ENCODE measurements around the gene PEX12. TPM values are rescaled to one million over a fixed set of nuclear protein-coding genes. Genes with fewer than 3 reads are reported as not detected.
"Not testable (repeated sequence)": the region's sequence is repeated elsewhere in the genome, so short reads cannot be mapped to it uniquely, and the experiment has no call there.

Gene PEX12
- total RNA-seq, 3 donors from 2014 or later: 6.6 to 9.6 (median 9.0) TPM

DNA sequence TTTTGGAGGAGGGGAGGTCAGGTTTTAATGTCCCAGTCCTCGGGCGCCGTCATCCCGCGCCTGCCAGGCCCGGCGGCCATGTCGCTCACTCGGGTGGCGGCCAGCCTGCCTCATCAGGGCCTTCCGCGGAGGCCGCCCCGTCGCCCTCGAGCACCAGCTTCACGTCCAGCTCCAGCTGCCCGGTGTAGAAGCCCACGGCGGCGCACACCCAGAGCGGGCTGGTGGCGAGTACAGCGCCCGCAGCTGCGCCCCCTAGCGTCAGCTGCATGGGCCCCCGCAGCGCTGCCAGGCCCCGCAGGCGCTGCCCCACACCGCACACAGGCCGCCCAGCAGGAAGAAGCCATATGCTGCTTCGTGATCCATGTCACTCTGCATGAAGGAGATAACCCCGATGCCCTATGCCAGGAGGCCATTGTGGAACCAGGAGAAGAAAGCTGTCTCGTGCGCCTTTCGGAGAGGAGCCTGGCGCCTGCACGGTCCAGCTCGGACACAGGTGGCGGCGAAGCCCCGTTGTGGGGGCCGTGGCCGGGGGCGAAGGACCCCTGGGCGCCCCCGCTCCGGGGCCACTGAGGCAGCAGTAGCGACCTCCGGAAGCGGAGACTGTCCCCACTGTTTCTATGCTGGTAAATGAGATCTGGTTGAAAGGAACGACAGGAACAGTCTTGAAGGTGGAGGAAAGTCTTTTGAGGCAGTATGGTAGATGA lies 18.3 kb upstream of the PEX12 start:
- ATAC-seq (no peak), DNase-seq (no peak)
- Mint-ChIP-seq H3K4me3 (no peak overlapping the region), H3K9me3 (no peaks in the 10 kb centered on the region), H3K4me1 (ENCODE audit: low read depth) (peaks cover 9% of the 10 kb centered on the region), H3K27me3 (ENCODE audit: low read depth) (no peaks in the 10 kb centered on the region), H3K36me3 (ENCODE audit: insufficient read depth) (peaks cover 38% of the 10 kb centered on the region)

GRCh38 chr17:35596072-35596471 lies 17.7 kb upstream of the PEX12 start:
- Mint-ChIP-seq H3K4me3 (no peak overlapping the region), H3K36me3 (ENCODE audit: insufficient read depth) (peaks cover 38% of the 10 kb centered on the region), H3K27me3 (ENCODE audit: low read depth) (no peaks in the 10 kb centered on the region), H3K4me1 (ENCODE audit: low read depth) (peaks cover 9% of the 10 kb centered on the region), H3K9me3 (no peaks in the 10 kb centered on the region)
- DNase-seq: no peak
- ATAC-seq: no peak

- H3K4me3 Mint-ChIP-seq: peak overlapping the region; percentile 96
- peaks cover 3% of the 10 kb centered on the region for H3K27me3 Mint-ChIP-seq (ENCODE audit: low read depth)
- peak; percentile 57 to 58 for ATAC-seq
- no peaks in the 10 kb centered on the region for H3K36me3 Mint-ChIP-seq (ENCODE audit: insufficient read depth)
- no peak for DNase-seq
- no peaks in the 10 kb centered on the region for H3K9me3 Mint-ChIP-seq
- H3K4me1 Mint-ChIP-seq (ENCODE audit: low read depth): peaks cover 34% of the 10 kb centered on the region
These were observed 10.0 kb upstream of the PEX12 start for GRCh38 chr17:35588196-35588920.

GRCh38 chr17:35587074-35587961 lies 8.9 kb upstream of the PEX12 start, which contains the start of gene AP2B1:
Gene AP2B1 (plus strand): TSS chr17:35587322. CDS start chr17:35594031, 6,709 bp downstream.
- peaks cover 4% of the 10 kb centered on the region for H3K27me3 Mint-ChIP-seq (ENCODE audit: low read depth)
- DNase-seq (peak; percentile 98), ATAC-seq (peak; percentile 97)
- peak within 1 kb of the TSS; percentile 96 for H3K4me3 Mint-ChIP-seq
- peaks cover 30% of the 10 kb centered on the region for H3K4me1 Mint-ChIP-seq (ENCODE audit: low read depth)
- H3K36me3 Mint-ChIP-seq (ENCODE audit: insufficient read depth): no peaks in the 10 kb centered on the region
- no peaks in the 10 kb centered on the region for H3K9me3 Mint-ChIP-seq

GRCh38 chr17:35586569-35587073 lies 8.2 kb upstream of the PEX12 start:
- ATAC-seq (peak in 1 of 2 donors; percentile 11), DNase-seq (no peak)
- Mint-ChIP-seq H3K9me3 (no peaks in the 10 kb centered on the region), H3K4me1 (ENCODE audit: low read depth) (peaks cover 30% of the 10 kb centered on the region), H3K27me3 (ENCODE audit: low read depth) (peaks cover 4% of the 10 kb centered on the region), H3K4me3 (peak overlapping the region; percentile 96), H3K36me3 (ENCODE audit: insufficient read depth) (no peaks in the 10 kb centered on the region)

DNA sequence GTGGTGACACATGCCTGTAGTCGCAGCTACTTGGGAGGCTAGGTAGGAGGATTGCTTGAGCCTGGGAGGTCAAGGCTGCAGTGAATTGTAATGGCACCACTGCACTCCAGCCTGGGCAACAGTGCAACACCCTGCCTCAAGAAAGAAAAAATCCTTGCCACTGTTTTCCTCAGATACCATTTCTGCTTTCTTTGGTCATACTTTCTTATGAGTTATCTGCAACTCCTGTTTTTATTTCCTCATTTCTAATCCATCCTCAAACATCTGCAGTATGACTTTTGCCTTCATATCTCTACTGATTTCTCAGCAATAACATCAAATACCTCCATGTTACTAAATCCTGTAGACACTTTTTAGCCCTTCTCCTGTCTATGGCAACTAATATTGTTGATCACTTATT lies 5.7 kb upstream of the PEX12 start:
- Mint-ChIP-seq H3K36me3 (ENCODE audit: insufficient read depth) (no peaks in the 10 kb centered on the region), H3K27me3 (ENCODE audit: low read depth) (peaks cover 4% of the 10 kb centered on the region), H3K4me3 (no peak overlapping the region), H3K4me1 (ENCODE audit: low read depth) (peaks cover 26% of the 10 kb centered on the region), H3K9me3 (no peaks in the 10 kb centered on the region)
- DNase-seq (no peak), ATAC-seq (no peak)

- peaks cover 4% of the 10 kb centered on the region for H3K27me3 Mint-ChIP-seq (ENCODE audit: low read depth)
- DNase-seq (no peak), ATAC-seq (peak in 1 of 2 donors; percentile 22)
- H3K36me3 Mint-ChIP-seq (ENCODE audit: insufficient read depth): peaks cover 7% of the 10 kb centered on the region
- H3K9me3 Mint-ChIP-seq: no peaks in the 10 kb centered on the region
- H3K4me3 Mint-ChIP-seq: peak overlapping the region; percentile 97
- peaks cover 25% of the 10 kb centered on the region for H3K4me1 Mint-ChIP-seq (ENCODE audit: low read depth)
These were observed 610 bp upstream of the PEX12 start for GRCh38 chr17:35578929-35579432.

DNA sequence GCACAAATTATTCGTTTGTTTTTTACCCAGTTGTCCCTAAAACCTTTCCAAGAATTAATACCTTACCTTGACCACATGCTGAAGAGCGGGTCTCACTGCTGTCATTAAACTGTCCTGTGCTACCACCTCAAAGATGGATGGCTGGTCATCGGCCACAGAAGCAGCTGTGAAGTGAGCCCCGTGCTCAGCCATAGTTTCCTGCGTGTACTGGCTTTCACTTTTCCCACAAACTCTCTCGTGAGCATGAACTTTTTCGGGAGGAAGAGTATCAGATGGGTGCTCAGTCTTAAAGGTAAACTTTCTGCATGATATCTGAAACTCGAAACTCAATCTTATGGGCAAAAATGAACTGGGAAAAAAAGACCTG lies 558 bp downstream of the PEX12 start:
- DNase-seq (no peak), ATAC-seq (no peak)
- Mint-ChIP-seq H3K4me3 (peak overlapping the region; percentile 97), H3K27me3 (ENCODE audit: low read depth) (no peaks in the 10 kb centered on the region), H3K4me1 (ENCODE audit: low read depth) (peaks cover 25% of the 10 kb centered on the region), H3K9me3 (no peaks in the 10 kb centered on the region), H3K36me3 (ENCODE audit: insufficient read depth) (peaks cover 7% of the 10 kb centered on the region)

DNA sequence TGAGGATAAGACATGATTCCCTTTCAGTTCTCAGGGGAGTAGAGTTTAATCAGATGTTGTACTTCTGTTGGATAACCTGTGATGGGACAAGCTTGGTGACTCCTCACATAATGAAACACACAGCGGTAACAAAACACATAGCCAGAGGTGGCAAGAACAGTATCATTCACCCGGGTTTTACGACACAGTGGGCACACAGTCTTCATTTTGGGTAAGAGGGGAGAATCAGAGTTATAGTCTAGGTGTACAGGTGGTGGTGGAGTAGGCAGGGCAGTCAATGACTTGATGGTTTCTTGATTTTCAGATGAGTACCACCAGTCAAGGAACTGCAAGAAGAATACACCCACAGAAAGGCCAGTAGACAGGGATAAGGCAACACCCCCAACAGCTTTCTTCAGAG lies 2.6 kb downstream of the PEX12 start:
- peaks cover 7% of the 10 kb centered on the region for H3K36me3 Mint-ChIP-seq (ENCODE audit: insufficient read depth)
- ATAC-seq: no peak

GRCh38 chr17:35569405-35569804 lies 9.0 kb downstream of the PEX12 start:
- peaks cover 28% of the 10 kb centered on the region for H3K4me1 Mint-ChIP-seq (ENCODE audit: low read depth)
- no peaks in the 10 kb centered on the region for H3K27me3 Mint-ChIP-seq (ENCODE audit: low read depth)
- H3K36me3 Mint-ChIP-seq (ENCODE audit: insufficient read depth): peaks cover 3% of the 10 kb centered on the region
- no peak for DNase-seq
- H3K4me3 Mint-ChIP-seq: peak overlapping the region; percentile 95
- no peaks in the 10 kb centered on the region for H3K9me3 Mint-ChIP-seq
- no peak for ATAC-seq

More for the DNA sequence above, 2.6 kb downstream of the PEX12 start:
- Mint-ChIP-seq H3K27me3 (ENCODE audit: low read depth) (no peaks in the 10 kb centered on the region), H3K9me3 (no peaks in the 10 kb centered on the region), H3K4me1 (ENCODE audit: low read depth) (peaks cover 28% of the 10 kb centered on the region), H3K4me3 (no peak overlapping the region)
- no peak for DNase-seq

- Mint-ChIP-seq H3K4me1 (ENCODE audit: low read depth) (peaks cover 28% of the 10 kb centered on the region), H3K36me3 (ENCODE audit: insufficient read depth) (peaks cover 3% of the 10 kb centered on the region), H3K9me3 (no peaks in the 10 kb centered on the region), H3K27me3 (ENCODE audit: low read depth) (no peaks in the 10 kb centered on the region), H3K4me3 (peak overlapping the region; percentile 95)
- ATAC-seq (peak; percentile 70 to 75), DNase-seq (peak; percentile 39)
These were observed 9.8 kb downstream of the PEX12 start for GRCh38 chr17:35568561-35568960.

DNA sequence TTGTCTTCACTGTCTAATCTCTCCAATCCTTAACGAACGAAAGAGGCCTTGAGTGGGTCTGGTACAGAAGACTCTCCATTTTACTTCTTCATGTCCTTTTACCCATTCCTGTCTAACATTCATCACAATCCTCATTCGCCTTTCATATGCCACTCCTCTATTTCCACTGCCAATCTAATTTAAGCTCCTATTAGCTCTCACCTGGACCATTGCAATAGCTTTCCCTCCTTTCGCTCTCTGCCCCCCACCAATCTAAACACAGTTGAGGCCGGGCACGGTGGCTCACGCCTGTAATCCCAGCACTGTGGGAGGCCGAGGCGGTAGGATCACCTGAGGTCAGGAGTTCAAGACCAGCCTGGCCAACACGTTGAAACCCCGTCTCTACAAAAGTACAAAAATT lies 11.4 kb downstream of the PEX12 start:
- H3K4me1 Mint-ChIP-seq (ENCODE audit: low read depth): peaks cover 28% of the 10 kb centered on the region
- H3K4me3 Mint-ChIP-seq: peak overlapping the region; percentile 95
- H3K9me3 Mint-ChIP-seq: no peaks in the 10 kb centered on the region
- DNase-seq: no peak
- H3K27me3 Mint-ChIP-seq (ENCODE audit: low read depth): no peaks in the 10 kb centered on the region
- no peak for ATAC-seq
- peaks cover 3% of the 10 kb centered on the region for H3K36me3 Mint-ChIP-seq (ENCODE audit: insufficient read depth)

DNA sequence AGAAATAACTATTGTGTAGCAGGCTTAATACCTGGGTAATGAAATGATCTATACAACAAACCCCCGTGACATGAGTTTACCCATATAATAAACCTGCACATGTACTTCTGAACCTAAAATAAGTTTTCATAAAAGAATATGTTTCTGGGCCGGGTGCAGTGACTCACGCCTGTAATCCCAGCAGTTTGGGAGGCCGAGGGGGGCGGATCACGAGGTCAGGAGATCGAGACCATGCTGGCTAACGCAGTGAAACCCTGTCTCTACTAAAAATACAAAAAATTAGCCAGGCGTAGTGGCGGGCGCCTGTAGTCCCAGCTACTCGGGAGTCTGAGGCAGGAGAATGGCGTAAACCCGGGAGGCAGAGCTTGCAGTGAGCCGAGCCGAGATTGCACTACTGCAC lies 15.2 kb downstream of the PEX12 start:
- H3K4me1 Mint-ChIP-seq (ENCODE audit: low read depth); H3K36me3 Mint-ChIP-seq (ENCODE audit: insufficient read depth); ATAC-seq; H3K9me3 Mint-ChIP-seq; H3K4me3 Mint-ChIP-seq; DNase-seq: not testable (repeated sequence)
- peaks cover 11% of the 10 kb centered on the region for H3K27me3 Mint-ChIP-seq (ENCODE audit: low read depth)

GRCh38 chr17:35560703-35561102 lies 17.7 kb downstream of the PEX12 start, which contains the start of gene SLFN14:
Gene SLFN14 (minus strand): TSS chr17:35560819. CDS start chr17:35558062, 2,757 bp downstream.
- Mint-ChIP-seq H3K4me1 (ENCODE audit: low read depth) (peaks cover 2% of the 10 kb centered on the region), H3K27me3 (ENCODE audit: low read depth) (peaks cover 12% of the 10 kb centered on the region), H3K36me3 (ENCODE audit: insufficient read depth) (no peaks in the 10 kb centered on the region), H3K9me3 (no peaks in the 10 kb centered on the region), H3K4me3 (no peak within 1 kb of the TSS)
- DNase-seq: no peak
- no peak for ATAC-seq
